Tibial artery (tissue), 4 donors: Measurements from ENCODE around the gene ETS1.

Experiments
- DNase-seq, 2 donors: peaks; one replicate each; pipeline ENCODE4 v3.0.0-alpha.2; 2019
- H3K27ac ChIP-seq, 2 donors: fragments of 200-600 bp; sonication (generic) in 1 of 2; 1 replicate in 1 of 2; 2 replicates in 1 of 2; pipeline ENCODE4 v1.5.1; 2018 to 2019; ENCODE audit warnings: mild to moderate bottlenecking in 1 of 2
- H3K27me3 ChIP-seq, 2 donors: fragments of 200-600 bp; sonication (generic) in 1 of 2; one replicate each; pipeline versions ENCODE4 v1.5.1 to v1.6.0; 2016 to 2019
- H3K36me3 ChIP-seq, 3 donors: fragments of 200-600 bp; sonication (generic) in 2 of 3; one replicate each; pipeline ENCODE4 v1.5.1; 2016 to 2019; ENCODE audit warnings: mild to moderate bottlenecking in 2 of 3
- H3K4me1 ChIP-seq, 4 donors: fragments of 200-600 bp; sonication (generic) in 2 of 4; 1 replicate in 3 of 4; 2 replicates in 1 of 4; pipeline ENCODE4 v1.5.1; 2016 to 2019
- H3K4me3 ChIP-seq, 2 donors: fragments of 200-600 bp; sonication (generic) in 1 of 2; 1 replicate in 1 of 2; 2 replicates in 1 of 2; pipeline ENCODE4 v1.5.1; 2018 to 2019; ENCODE audit warnings: mild to moderate bottlenecking in 2 of 2
- H3K9me3 ChIP-seq, 3 donors: fragments of 200-600 bp; sonication (generic) in 1 of 3; one replicate each; pipeline ENCODE4 v1.5.1; 2016 to 2019
- intact Hi-C: fragments of 100-400 bp; cut with DNase I; formaldehyde crosslinking; loops from one replicate; pipeline ENCODE4 v1.15.0; 2023; ENCODE audit warnings: low total_unique reads
- TF ChIP-seq, protein P1 (sequence below), 2 experiments: fragments of 200-600 bp in 1 of 2; fragments of 450-650 bp in 1 of 2; IDR thresholded peaks; one replicate each; pipeline ENCODE4 v1.5.1; 2017 to 2019; ENCODE audit warnings: antibody characterized with exemption in 2 of 2, mild to moderate bottlenecking in 1 of 2, moderate library complexity in 1 of 2

ETS1 gene

DNA sequence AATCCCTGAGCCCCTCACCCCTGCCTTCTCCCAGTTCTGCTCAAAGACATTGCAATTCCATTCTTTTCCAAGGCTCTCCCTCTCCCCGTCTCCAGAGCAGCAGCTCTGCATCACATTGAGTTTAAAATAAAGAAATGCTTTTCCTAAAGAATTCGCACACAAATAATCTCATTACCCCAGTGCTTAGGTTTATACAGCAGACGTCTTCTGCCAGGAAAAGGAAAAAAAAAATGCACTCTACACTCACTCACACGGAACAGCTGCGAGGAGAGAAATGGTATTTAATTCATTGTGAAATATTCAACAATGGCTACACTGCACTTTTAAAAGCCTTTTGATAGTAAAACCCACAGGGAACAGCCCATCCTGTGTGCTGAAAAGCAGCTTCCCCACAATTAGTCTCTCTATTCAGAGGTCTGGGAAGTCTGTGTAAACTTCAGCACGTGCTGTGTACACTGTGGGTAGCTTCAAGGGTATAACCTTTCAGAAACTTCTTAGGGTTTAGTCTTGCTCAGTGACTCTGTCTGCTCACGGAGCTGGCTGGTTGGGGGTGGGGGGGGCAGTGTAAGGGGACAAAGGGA lies 42.8 kb downstream of the ETS1 start:
- Histone ChIP-seq H3K9me3 (no peaks in the 10 kb centered on the region), H3K27me3 (no peaks in the 10 kb centered on the region), H3K4me1 (peaks cover 0 to 15% (median 8%) of the 10 kb centered on the region in 4 donors), H3K27ac (no peak overlapping the region), H3K36me3 (no peaks in the 10 kb centered on the region), H3K4me3 (no peak overlapping the region)
- TF ChIP-seq, protein P1, sequence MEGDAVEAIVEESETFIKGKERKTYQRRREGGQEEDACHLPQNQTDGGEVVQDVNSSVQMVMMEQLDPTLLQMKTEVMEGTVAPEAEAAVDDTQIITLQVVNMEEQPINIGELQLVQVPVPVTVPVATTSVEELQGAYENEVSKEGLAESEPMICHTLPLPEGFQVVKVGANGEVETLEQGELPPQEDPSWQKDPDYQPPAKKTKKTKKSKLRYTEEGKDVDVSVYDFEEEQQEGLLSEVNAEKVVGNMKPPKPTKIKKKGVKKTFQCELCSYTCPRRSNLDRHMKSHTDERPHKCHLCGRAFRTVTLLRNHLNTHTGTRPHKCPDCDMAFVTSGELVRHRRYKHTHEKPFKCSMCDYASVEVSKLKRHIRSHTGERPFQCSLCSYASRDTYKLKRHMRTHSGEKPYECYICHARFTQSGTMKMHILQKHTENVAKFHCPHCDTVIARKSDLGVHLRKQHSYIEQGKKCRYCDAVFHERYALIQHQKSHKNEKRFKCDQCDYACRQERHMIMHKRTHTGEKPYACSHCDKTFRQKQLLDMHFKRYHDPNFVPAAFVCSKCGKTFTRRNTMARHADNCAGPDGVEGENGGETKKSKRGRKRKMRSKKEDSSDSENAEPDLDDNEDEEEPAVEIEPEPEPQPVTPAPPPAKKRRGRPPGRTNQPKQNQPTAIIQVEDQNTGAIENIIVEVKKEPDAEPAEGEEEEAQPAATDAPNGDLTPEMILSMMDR (IDR thresholded peaks at IDR 0.05), result no peak
- DNase-seq, result no peak
- intact Hi-C loops, result loop anchor here (5.0 kb wide), 1 partner anchor 252 kb away; no protein-coding TSS in a partner anchor

DNA sequence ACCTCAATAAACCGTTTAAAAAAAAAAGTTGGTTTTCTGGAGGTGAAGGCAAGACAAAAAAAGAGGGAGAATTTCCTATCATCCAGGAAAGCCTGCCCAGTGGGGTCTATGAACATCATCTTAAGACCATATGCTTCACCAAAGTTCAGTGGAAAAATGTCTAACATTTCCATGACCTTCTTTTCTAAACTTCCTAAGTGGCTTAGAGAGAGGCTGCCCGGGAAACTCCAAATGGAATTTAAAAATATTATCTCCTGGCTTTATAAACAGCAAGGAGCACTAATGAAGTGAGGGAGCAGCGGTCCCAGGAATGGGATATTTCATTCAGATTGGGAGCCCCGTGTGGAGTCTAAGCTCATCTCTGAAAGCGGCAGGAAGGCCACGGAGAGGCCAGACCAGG lies 46.9 kb downstream of the ETS1 start:
- no peaks in the 10 kb centered on the region for H3K4me1 ChIP-seq
- H3K4me3 ChIP-seq, result no peak overlapping the region
- TF ChIP-seq, protein P1 (IDR thresholded peaks at IDR 0.05), result no peak
- no peaks in the 10 kb centered on the region for H3K36me3 ChIP-seq
- intact Hi-C loops, result no loop called here
- H3K9me3 ChIP-seq, result no peaks in the 10 kb centered on the region
- DNase-seq, result no peak
- no peaks in the 10 kb centered on the region for H3K27me3 ChIP-seq
- no peak overlapping the region for H3K27ac ChIP-seq

DNA sequence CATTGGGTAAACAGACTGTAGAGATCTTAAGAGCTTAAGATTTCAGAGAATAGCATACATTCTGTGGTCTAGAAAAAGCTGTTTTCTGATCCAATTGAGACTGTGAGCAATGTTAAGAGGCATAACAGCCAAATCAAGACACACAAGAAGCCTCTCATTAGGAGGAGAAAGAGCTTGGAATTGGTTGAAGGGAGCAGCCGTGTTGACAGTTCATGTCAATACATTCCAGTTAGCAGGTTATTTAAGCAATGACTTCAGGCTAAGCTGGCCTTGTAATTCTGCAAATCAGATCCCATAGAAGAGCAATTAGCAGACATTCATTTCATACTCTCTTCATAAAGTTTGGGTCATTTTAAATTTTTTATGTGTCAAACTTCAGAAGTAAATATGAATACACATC lies 50.9 kb downstream of the ETS1 start:
- TF ChIP-seq, protein P1 (IDR thresholded peaks at IDR 0.05), result no peak
- no peaks in the 10 kb centered on the region for H3K9me3 ChIP-seq
- H3K36me3 ChIP-seq, result no peaks in the 10 kb centered on the region
- no peak overlapping the region for H3K4me3 ChIP-seq
- no peak for DNase-seq
- no peaks in the 10 kb centered on the region for H3K27me3 ChIP-seq
- H3K27ac ChIP-seq, result no peak overlapping the region
- intact Hi-C loops, result no loop called here
- H3K4me1 ChIP-seq, result peaks cover 0 to 17% (median 9%) of the 10 kb centered on the region in 4 donors

DNA sequence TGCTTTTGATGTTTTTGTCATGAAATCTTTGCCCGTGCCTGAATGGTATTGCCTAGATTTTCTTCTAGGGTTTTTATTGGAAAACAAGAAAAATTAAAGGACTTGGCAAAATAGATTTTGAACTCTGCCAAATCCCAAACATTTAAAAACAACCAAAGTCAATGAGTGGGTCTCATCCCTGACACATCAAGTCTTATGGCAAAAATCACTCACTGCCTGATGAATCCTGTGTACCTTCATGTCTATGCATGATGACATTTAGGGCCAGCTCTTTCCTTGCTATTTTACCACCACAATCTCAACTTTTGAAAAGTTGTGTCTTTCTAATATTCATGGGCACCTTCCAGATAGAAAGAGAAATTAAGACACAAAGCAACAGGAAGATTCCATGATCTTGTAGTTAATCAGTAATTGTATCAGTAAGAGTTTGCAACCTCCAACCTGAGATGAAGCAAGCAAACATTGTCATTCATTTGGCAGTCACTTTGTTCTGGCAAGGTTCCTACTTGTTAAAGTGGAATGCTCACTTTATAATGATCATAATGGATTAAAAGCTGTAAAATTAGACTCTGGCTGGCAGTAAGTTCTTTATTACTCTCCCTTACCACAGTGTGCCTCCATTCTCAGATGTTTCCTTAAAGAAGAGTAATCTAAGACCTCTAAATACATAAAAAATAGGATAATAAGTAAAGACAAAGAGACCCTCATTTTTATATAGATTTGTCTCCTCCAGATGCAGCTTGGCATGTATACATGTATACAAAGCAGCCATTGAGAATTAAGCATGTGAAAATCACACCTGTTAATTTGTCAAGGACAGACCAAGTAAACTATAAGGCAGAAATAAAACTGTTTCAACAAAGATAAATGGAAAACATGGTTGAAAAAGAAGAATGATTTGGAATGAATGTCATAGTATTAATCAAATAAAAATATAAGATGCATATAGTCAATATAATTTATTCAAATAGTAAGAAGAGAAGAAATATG lies 51.6 kb downstream of the ETS1 start:
- H3K27ac ChIP-seq, result no peak overlapping the region
- no peaks in the 10 kb centered on the region for H3K27me3 ChIP-seq
- no peaks in the 10 kb centered on the region for H3K9me3 ChIP-seq
- peaks cover 0 to 17% (median 9%) of the 10 kb centered on the region in 4 donors for H3K4me1 ChIP-seq
- H3K4me3 ChIP-seq, result no peak overlapping the region
- intact Hi-C loops, result no loop called here
- DNase-seq, result no peak
- no peaks in the 10 kb centered on the region for H3K36me3 ChIP-seq
- TF ChIP-seq, protein P1 (IDR thresholded peaks at IDR 0.05), result no peak

DNA sequence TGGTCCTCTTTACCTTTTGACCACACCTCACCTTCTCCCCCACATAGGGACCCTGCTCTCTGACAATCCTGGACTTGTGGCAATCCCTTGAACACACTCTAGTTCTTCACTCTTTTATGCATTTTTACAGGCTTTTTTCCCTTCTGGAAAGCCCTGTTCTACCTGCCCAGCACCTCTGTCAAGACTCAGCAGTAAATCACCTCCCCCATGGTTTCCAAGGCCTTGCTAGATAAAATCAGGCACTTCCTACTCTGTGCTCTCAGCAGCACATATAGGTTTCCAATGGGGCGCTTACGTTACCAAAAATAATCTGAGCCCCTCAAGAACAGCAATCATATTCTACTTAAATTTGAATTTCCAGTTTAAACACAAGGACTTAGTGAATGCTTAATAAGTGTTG lies 53.9 kb downstream of the ETS1 start:
- Histone ChIP-seq H3K27ac (no peak overlapping the region), H3K9me3 (no peaks in the 10 kb centered on the region)
- intact Hi-C loops, result no loop called here

More for the DNA sequence above, 53.9 kb downstream of the ETS1 start:
- H3K4me1 ChIP-seq, result peaks cover 0 to 17% (median 9%) of the 10 kb centered on the region in 4 donors
- no peak for DNase-seq
- TF ChIP-seq, protein P1 (IDR thresholded peaks at IDR 0.05), result no peak
- H3K36me3 ChIP-seq, result no peaks in the 10 kb centered on the region
- H3K27me3 ChIP-seq, result no peaks in the 10 kb centered on the region
- no peak overlapping the region for H3K4me3 ChIP-seq
